ENCODE measurements around the gene MSI2.

- TF ChIP-seq ZNF565 (CRISPR knock-in tag; conservative IDR thresholded peaks at IDR 0.05; ENCODE audit: low read depth) (no peak), ZFP3 (CRISPR knock-in tag; IDR thresholded peaks at IDR 0.05) (no peak), TCF4 (CRISPR knock-in tag; IDR thresholded peaks at IDR 0.05; ENCODE audit: borderline replicate concordance) (no peak), PATZ1 (CRISPR knock-in tag; IDR thresholded peaks at IDR 0.05; ENCODE audit: borderline replicate concordance) (no peak), CREB5 (CRISPR knock-in tag; IDR thresholded peaks at IDR 0.05; ENCODE audit: low read depth) (no peak), ISL1 (CRISPR knock-in tag; IDR thresholded peaks at IDR 0.05) (no peak), GLIS3 (CRISPR knock-in tag; IDR thresholded peaks at IDR 0.05) (no peak)
Observed at GRCh38 chr17:57471868-57472368, 215.6 kb downstream of the MSI2 start.
